Measurements from ENCODE around the gene EIF4EBP3.

The EIF4EBP3 gene

DNA sequence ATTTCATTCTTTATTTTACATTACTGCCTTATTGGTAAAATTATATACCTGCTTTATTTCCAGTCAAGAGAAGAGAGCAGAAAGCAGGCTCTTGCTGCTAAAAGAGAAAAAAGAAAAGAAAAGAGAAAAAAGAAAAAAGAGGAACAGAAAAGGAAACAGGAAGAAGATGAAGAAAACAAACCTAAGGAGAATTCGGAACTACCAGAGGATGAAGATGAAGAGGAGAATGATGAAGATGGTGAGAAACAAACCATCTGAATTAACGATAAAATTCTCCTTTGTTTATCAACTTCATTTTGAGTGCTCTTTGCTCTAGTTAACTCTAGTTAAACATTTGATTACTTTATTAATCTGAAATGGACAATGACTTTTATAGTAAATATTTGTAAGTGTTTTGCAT is 23.5 kb upstream of the EIF4EBP3 start:
- no peak overlapping the region for H3K4me3 ChIP-seq (ENCODE audit: control insufficient read depth, low read depth, low read length)
- TF ChIP-seq, protein P1, sequence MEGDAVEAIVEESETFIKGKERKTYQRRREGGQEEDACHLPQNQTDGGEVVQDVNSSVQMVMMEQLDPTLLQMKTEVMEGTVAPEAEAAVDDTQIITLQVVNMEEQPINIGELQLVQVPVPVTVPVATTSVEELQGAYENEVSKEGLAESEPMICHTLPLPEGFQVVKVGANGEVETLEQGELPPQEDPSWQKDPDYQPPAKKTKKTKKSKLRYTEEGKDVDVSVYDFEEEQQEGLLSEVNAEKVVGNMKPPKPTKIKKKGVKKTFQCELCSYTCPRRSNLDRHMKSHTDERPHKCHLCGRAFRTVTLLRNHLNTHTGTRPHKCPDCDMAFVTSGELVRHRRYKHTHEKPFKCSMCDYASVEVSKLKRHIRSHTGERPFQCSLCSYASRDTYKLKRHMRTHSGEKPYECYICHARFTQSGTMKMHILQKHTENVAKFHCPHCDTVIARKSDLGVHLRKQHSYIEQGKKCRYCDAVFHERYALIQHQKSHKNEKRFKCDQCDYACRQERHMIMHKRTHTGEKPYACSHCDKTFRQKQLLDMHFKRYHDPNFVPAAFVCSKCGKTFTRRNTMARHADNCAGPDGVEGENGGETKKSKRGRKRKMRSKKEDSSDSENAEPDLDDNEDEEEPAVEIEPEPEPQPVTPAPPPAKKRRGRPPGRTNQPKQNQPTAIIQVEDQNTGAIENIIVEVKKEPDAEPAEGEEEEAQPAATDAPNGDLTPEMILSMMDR (conservative IDR thresholded peaks at IDR 0.05; ENCODE audit: control insufficient read depth, insufficient read depth, low read depth, low read length) = no peak
- no peak for DNase-seq (ENCODE audit: low read depth)

DNA sequence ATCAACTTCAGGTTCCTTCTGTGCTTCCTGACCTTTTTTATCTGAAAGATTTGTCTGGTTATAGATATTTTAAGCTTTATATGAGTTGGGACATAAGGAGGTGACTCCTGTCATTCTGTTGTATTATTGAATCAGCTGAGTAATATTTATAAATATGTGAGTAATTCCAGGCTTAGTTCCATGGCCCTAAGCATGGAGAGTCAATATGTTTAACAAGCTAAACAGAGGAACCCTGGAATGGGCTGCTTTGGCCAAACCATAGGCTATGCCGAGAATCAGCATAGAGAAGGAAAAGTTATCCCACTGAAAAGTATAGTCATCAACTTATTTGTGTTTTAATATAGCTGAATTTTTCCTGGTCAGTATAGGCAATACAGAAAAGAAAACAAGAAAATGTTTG is 7.2 kb upstream of the EIF4EBP3 start:
- no peak overlapping the region for H3K4me3 ChIP-seq (ENCODE audit: control insufficient read depth, low read depth, low read length)
- no peak for DNase-seq (ENCODE audit: low read depth)
- TF ChIP-seq, protein P1 (conservative IDR thresholded peaks at IDR 0.05; ENCODE audit: control insufficient read depth, insufficient read depth, low read depth, low read length) = no peak

DNA sequence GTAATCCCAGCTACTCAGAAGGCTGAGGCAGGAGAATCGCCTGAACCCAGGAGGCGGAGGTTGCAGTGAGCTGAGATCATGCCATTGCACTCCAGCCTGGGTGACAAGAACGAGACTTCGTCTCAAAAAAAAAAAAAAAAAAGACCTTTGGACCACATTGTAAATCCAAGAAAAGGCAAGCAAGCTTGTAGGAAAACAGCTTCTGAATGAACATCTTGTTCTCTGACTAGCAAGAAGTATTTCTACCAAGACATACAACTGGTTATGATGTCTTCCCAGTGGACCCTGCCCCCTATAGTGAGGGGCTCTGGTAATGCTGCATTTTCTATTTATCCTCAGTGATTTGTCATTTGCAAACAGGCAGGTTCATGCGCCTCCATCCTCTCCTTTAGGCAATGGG is 4.5 kb upstream of the EIF4EBP3 start:
- H3K4me3 ChIP-seq (ENCODE audit: control insufficient read depth, low read depth, low read length) = no peak overlapping the region
- DNase-seq (ENCODE audit: low read depth) = no peak
- TF ChIP-seq, protein P1 (conservative IDR thresholded peaks at IDR 0.05; ENCODE audit: control insufficient read depth, insufficient read depth, low read depth, low read length) = no peak

DNA sequence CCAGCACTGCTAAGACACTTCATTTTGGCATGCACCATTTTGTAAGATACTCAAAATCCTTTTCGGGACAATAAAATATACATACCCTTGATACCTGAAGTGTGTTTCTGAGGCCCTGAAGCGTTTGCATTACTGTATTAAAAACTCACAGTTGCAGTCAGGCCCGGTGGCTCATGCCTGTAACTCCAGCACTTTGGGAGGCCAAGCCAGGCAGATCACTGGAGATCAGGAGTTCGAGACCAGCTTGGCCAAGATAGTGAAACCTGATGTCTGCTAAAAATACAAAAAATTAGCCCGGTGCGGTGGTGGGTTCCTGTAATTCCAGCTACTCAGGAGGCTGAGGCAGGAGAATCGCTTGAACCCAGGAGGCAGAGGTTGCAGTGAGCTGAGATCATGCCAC is 2.5 kb upstream of the EIF4EBP3 start:
- DNase-seq (ENCODE audit: low read depth) = no peak

DNA sequence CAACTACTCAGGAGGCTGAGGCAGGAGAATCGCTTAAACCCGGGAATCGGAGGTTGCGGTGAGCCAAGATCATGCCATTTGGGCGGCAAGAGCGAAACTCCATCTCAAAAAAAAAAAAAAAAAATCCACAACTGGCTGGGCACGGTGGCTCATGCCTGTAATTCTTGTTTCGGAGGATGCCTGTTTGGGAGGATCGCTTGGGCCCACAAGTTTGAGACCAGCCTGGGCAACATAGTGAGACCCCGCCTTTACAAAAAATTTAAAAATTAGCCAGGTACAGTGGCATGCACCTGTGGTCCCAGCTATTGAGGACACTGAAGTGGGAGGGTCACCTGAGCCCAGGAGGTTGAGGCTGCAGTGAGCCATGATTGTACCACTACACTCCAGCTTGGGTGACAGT is 1.9 kb upstream of the EIF4EBP3 start:
- TF ChIP-seq, protein P1 (conservative IDR thresholded peaks at IDR 0.05; ENCODE audit: control insufficient read depth, insufficient read depth, low read depth, low read length) = no peak
- no peak overlapping the region for H3K4me3 ChIP-seq (ENCODE audit: control insufficient read depth, low read depth, low read length)
- no peak for DNase-seq (ENCODE audit: low read depth)

More for the DNA sequence above, 2.5 kb upstream of the EIF4EBP3 start:
- TF ChIP-seq, protein P1 (conservative IDR thresholded peaks at IDR 0.05; ENCODE audit: control insufficient read depth, insufficient read depth, low read depth, low read length) = no peak
- no peak overlapping the region for H3K4me3 ChIP-seq (ENCODE audit: control insufficient read depth, low read depth, low read length)

DNA sequence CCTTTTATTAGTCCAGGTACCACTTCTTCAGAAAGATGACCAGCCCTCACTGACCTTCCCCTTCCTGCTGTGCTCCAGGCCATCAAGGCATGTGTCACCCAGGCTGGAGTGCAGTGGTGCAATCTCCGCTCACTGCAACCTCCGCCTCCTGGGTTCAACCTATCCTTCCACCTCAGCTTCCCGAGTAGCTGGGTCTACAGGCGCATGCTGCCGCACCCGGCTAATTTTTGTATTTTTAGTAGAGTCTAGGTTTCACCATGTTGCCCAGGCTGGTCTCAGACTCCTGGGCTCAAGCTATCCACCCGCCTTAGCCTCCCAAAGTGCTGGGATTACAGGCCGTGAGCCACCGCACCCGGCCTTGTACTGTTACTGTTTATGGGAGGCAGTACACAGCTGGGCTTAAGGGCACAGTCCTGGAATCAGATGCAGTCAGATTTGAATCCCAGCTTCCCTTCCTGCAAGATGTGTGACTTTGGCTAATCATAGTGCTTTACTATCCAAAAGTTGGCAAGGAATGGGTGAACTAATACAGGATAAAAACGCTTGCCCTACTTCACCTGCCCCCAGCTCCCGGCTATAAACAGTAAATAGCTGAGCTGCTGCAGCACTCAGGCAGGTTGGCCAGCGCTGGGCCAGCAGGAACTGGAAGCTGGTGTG is 483 bp upstream of the EIF4EBP3 start:
- peak overlapping the region; percentile 7 for H3K4me3 ChIP-seq (ENCODE audit: control insufficient read depth, low read depth, low read length)
- DNase-seq (ENCODE audit: low read depth) = peak; percentile 24

More for the DNA sequence above, 483 bp upstream of the EIF4EBP3 start:
- TF ChIP-seq, protein P1 (conservative IDR thresholded peaks at IDR 0.05; ENCODE audit: control insufficient read depth, insufficient read depth, low read depth, low read length) = no peak

Data from fibroblast of mammary gland (primary cell).